ENCODE measurements around the gene ETFDH. TPM values are rescaled to one million over a fixed set of nuclear protein-coding genes. Genes with fewer than 3 reads are reported as not detected.

ETFDH gene
- total and polyA plus RNA-seq, 9 of the 15 experiments (the other 6 are each of a cell fraction or from before 2014, with no cell fraction given), result 14.6 to 33.6 (median 25.9) TPM

- TF ChIP-seq KLF6 (CRISPR knock-in tag; IDR thresholded peaks at IDR 0.05; ENCODE audit: borderline replicate concordance) (peak; percentile 95), HMGXB4 (CRISPR knock-in tag; IDR thresholded peaks at IDR 0.05) (peak; percentile 71; the same call in 1 of the 2 replicates), MAFG (tag; conservative IDR thresholded peaks at IDR 0.05) (no peak), FOS (IDR thresholded peaks at IDR 0.05; ENCODE audit: extremely low read depth, insufficient read length) (no peak), USF1 (CRISPR knock-in tag; IDR thresholded peaks at IDR 0.05) (no peak), SRF (CRISPR knock-in tag; IDR thresholded peaks at IDR 0.05) (no peak), ZNF740 (CRISPR knock-in tag; IDR thresholded peaks at IDR 0.05) (0 out of 2 replicates have a peak, but pooled peaks have one; percentile 60), ZNF740 (tag; IDR thresholded peaks at IDR 0.05) (no peak), ZNF583 (CRISPR knock-in tag; IDR thresholded peaks at IDR 0.05) (0 out of 2 replicates have a peak, but pooled peaks have one; percentile 51), YBX1 (IDR thresholded peaks at IDR 0.05) (no peak), HDAC1 (IDR thresholded peaks at IDR 0.05) (peak in 1 of 2 experiments; percentile 96; a peak in 2 of 4 replicates), PBX2 (CRISPR knock-in tag; IDR thresholded peaks at IDR 0.05; ENCODE audit: low read depth) (no peak), PBX2 (tag; conservative IDR thresholded peaks at IDR 0.05; ENCODE audit: low read depth) (no peak), PREB (CRISPR knock-in tag; IDR thresholded peaks at IDR 0.05) (no peak), TARDBP (IDR thresholded peaks at IDR 0.05) (no peak), MCM5 (IDR thresholded peaks at IDR 0.05; ENCODE audit: low read depth) (no peak), RNF219 (CRISPR knock-in tag; IDR thresholded peaks at IDR 0.05) (no peak), TFAM (CRISPR knock-in tag; conservative IDR thresholded peaks at IDR 0.05) (no peak)
Measured at GRCh38 chr4:158722917-158723793, 51.1 kb downstream of the ETFDH start, which contains the start of gene PPID (continued).

Measured in K562 (cell line).